Colon (tissue), 2 donors: Measurements from ENCODE around the gene DCTN2.
"Not testable (repeated sequence)": the region's sequence is repeated elsewhere in the genome, so short reads cannot be mapped to it uniquely, and the experiment has no call there.

ENCODE experiments used
- FAIRE-seq: peaks from 2 replicates; lab custom pipeline; 2012; peaks lifted over from hg19 to GRCh38; lab: Jason Lieb, UNC
- donor health status: control.
- donor health status: control.

DCTN2 gene

DNA sequence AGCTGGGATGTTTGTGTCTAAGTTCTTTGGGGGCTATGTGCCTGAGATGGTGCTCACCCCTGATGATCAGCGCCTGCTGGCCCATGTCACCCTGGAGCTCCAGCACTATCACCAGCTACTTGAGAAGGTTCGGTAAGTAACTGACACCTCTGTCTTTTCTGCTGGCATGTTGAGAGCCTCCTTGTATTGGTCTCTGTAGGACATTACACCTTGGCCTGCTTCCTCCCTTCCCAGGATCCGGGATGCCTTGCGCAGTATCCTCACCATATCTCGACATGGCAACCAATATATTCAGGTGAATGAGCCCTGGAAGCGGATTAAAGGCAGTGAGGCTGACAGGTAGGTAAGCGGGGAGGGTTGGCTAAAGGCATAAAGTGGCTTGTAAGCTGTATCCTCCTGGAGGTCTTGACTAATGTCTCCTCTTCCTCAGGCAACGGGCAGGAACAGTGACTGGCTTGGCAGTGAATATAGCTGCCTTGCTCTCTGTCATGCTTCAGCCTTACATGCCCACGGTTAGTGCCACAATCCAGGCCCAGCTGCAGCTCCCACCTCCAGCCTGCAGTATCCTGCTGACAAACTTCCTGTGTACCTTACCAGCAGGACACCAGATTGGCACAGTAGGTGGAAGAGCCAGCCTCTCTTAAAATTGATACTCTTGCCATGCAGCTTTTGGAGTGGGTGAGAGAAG is 32.1 kb downstream of the DCTN2 start:
- FAIRE-seq, result no peak

DNA sequence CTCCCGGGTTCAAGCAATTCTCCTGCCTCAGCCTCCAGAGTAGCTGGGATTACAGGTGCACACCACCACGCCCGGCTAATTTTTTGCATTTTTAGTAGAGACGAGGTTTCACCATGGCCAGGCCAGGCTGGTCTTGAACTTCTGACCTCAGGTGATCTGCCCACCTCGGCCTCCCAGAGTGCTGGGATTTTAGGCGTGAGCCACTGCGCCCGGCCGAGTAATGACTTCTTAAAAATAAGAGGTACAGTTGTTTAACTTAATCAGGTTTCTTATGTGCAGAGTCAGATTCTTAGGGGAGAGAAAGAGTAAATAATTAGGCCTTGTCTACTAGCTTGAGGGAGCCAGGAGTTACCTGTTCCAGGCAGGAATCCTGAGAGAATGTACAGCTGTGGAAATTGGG is 32.7 kb downstream of the DCTN2 start:
- FAIRE-seq, result not testable (repeated sequence)

DNA sequence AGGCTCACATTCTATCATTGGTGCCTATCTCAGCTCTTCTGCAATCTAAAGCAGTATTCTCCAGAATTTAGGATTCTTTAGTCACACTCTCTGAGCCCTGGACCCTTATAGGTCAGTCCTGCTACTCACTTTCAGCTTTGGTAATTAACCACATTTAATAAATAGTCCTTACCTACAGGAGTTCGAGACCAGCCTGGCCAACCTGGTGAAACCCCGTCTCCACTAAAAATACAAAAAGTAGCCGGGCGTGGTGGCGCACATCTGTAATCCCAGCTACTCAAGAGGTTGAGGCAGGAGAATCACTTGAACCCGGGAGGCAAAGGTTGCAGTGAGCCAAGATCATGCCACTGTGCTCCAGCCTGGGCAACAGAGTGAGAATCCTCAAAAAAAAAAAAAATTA is 33.3 kb downstream of the DCTN2 start:
- FAIRE-seq, result not testable (repeated sequence)

DNA sequence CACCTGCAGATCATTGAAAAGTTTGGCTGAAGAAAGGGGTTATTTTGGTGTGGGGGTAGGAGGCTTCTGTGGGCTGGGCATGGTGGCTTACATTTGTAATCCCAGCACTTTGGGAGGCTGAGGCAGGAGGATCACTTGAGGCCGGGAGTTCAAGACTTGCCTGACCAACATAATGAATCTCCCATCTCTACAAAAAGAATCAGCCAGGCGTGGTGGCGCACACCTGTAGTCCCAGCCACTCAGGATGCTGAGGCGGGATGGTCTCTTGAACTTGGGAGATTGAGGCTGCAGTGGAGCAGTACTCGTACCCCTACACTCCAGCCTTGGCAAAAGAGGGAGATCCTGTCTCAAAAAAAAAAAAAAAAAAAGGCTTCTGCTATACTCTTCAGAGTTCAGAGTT is 33.7 kb downstream of the DCTN2 start:
- no peak for FAIRE-seq

DNA sequence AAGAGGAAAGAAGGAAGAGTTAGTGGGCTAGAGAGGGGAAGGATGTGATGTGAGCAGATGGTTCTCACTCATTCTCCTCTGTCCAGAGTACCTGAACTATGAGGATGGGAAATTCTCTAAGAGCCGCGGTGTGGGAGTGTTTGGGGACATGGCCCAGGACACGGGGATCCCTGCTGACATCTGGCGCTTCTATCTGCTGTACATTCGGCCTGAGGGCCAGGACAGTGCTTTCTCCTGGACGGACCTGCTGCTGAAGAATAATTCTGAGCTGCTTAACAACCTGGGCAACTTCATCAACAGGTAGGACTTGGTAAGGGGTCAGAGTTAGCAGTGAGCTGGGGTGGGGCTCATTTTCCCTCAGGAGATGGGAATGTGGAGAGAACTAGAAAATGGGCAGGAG is 34.3 kb downstream of the DCTN2 start:
- FAIRE-seq, result no peak

DNA sequence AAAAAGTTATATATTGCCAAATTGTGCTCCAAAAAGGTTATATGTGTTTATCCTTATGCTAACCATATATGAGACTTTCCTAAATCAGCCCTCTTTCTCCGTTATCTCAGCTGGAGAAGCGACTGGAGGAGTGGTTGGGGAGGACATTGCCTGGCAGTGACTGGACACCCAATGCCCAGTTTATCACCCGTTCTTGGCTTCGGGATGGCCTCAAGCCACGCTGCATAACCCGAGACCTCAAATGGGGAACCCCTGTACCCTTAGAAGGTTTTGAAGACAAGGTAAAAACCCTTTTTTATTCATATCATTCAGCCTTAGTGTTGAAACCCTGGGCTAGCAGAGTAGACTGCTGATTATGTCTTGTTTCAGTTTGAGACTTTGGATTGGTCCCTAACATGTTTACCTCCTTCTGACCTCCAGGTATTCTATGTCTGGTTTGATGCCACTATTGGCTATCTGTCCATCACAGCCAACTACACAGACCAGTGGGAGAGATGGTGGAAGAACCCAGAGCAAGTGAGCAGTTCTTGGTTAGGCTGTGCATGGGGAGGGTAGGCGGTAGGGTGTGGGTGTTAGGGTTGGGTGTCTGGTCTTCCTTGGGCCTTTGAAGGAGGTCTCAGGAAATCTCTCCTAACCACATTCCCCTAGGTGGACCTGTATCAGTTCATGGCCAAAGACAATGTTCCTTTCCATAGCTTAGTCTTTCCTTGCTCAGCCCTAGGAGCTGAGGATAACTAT is 35.2 kb downstream of the DCTN2 start:
- no peak for FAIRE-seq

DNA sequence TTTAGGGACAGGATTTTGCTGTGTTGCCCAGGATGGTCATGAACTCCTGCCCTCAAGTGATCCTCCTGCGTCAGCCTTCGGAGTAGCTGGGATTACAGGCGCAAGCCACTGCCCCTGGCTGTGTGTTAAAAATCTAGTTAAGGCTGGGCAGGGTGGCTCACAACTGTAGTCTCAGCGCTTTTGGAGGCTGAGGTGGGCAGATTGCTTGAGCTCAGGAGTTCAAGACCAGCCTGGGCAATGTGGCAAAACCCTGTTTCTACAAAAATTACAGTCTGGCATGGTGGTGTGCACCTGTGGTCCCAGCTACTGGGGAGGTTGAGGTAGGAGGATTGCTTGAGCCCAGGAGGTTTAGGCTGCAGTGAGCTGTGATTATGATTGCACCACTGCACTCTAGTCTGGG is 35.8 kb downstream of the DCTN2 start:
- FAIRE-seq, result no peak

DNA sequence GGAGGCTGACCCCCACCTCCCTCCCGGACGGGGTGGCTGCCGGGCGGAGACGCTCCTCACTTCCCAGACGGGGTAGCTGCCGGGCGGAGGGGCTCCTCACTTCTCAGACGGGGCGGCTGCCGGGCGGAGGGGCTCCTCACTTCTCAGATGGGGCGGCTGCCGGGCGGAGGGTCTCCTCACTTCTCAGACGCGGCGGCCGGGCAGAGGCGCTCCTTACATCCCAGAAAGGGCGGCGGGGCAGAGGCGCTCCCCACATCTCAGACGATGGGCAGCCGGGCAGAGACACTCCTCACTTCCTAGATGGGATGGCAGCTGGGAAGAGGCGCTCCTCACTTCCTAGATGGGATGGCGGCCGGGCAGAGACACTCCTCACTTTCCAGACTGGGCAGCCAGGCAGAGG is 39.2 kb downstream of the DCTN2 start:
- not testable (repeated sequence) for FAIRE-seq

DNA sequence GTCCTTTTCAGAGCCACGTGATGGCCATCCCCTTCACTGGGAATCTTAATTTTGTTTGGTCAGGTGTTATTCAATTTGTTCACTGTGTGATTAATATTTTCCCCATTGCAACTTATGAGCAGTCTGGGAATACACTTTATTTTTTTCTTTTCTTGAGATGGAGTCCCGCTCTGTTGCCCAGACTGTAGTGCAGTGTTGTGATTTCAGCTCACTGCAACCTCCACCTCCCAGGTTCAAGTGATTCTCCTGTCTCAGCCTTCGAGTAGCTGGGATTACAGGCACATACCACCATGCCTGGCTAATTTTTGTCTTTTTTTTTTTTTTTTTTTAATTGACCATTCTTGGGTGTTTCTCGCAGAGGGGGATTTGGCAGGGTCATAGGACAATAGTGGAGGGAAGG is 40.5 kb downstream of the DCTN2 start:
- FAIRE-seq, result not testable (repeated sequence)

DNA sequence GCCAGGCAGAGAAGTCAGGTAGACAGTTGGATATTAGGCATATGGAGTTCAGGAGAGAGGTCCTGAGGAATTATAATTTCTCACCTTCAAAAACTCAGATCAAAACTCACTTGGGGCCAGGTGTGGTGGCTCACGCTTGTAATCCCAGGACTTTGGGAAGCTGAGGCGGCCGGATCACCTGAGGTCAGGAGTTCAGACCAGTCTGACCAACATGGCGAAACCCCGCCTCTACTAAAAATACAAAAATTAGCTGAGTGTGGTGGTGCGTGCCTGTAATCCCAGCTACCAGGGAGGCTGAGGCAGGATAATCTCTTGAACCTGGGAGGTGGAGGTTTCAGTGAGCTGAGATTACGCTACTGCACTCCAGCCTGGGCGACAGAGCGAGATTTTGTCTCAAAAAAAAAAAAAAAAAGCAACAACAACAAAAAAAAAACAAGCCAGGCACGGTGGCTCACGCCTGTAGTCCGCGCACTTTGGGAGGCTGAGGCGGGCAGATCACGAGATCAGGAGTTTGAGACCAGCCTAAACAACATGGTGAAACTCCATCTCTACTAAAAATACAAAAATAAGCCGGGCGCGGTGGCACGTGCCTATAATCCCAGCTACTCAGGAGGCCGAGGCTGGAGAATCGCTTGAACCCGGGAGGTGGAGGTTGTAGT is 44.6 kb downstream of the DCTN2 start:
- FAIRE-seq, result not testable (repeated sequence)

DNA sequence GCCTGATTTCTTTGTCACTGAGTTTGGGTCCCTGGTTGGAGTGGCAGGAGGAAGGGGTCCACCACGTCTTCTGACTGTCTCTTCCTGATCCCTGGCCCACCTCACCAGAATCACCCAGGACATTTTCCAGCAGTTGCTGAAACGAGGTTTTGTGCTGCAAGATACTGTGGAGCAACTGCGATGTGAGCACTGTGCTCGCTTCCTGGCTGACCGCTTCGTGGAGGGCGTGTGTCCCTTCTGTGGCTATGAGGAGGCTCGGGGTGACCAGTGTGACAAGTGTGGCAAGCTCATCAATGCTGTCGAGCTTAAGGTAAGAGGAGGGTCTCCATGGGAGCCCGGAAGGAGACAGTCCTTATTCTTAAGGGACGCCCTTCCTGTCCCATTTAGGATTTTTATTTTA is 46.8 kb downstream of the DCTN2 start:
- FAIRE-seq, result no peak

DNA sequence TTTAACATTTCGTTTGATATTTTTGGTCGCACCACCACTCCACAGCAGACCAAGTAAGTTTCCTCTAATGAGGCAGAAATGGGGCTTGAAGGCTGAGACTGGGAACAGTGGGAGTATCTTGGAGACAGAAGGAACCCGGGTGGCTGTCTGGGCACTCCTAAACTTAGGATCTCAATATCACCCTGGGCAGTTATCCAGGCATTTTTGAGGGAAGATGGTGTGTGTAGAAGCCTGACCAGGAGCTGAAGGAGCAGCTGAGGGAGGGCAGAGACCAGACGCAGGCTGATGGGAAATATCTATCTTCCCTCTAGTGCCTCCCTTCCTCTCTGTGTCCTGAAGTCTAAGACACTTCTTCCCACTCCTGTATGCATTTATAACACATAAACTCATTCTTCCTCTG is 48.4 kb downstream of the DCTN2 start:
- FAIRE-seq, result no peak

DNA sequence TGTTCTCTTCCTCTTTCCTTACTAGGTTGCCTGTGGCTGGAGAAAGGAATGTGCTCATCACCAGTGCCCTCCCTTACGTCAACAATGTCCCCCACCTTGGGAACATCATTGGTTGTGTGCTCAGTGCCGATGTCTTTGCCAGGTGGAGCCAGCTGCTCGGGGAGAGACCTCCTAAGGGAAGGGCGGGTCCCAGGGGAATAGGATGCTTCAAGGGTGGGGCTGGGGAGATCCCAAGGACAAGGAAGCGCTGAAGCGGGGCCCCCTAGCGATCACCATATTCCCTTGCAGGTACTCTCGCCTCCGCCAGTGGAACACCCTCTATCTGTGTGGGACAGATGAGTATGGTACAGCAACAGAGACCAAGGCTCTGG is 48.9 kb downstream of the DCTN2 start:
- FAIRE-seq, result no peak

DNA sequence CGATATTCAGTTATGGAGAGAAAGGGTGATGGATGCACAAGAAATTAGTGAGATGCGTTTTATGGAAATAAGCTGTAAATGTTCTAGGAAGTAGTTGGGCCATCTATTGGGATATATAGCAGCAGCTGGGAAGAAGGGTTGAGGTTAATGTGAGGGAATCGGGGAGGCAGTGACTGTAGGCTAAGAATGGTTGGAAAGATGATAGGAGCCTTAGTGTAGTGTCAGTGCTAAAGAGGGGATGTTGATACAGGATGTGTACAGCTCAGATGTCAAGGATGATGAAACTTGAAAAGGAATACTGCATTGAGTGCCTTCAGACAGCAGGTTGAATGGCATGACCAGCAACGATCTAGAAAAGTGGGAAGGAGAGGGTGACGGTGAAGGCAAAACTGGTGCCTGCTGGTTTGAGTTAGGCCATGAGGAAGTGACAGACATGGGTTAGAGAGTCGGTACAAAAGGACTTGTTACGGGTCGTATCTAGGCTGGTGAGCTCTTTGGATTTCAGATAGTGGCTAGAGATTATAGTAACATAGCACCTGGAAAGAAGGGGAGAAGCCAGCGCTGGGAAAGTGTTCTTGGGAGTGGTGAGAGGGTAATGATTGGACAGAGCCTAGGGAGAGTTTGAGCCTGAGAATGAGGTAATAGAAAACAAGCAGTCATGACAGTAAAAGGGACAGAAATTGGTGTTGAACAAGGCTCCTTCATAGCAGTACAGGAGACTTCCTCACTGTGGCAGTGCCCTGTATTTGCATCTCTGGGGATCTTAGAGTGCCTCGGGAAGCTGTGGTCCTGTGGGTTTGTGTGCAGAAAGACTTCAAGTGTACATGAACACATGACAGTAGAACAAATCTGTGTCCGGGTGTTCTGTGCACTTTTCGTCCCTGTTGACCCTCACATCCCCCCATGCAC is 49.5 kb downstream of the DCTN2 start:
- FAIRE-seq, result no peak

DNA sequence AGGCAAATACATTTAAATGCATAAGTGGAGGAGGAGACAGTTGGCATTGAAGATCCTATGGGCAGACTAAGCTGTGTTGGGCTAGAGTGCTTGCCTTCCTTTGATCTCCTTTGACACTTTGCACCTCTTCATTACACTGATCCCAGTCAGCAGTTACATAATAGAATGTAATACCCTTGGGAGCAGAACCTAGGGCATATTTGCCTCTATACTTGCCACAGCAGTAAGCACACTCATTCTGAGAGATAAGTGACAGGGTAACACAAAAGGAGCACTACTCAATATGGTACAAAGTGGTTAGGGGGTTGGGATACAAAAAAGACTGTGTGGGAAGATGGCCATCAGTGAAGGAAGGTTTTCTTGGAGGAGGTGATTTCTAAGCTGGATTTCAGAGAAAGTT is 50.2 kb downstream of the DCTN2 start:
- no peak for FAIRE-seq

DNA sequence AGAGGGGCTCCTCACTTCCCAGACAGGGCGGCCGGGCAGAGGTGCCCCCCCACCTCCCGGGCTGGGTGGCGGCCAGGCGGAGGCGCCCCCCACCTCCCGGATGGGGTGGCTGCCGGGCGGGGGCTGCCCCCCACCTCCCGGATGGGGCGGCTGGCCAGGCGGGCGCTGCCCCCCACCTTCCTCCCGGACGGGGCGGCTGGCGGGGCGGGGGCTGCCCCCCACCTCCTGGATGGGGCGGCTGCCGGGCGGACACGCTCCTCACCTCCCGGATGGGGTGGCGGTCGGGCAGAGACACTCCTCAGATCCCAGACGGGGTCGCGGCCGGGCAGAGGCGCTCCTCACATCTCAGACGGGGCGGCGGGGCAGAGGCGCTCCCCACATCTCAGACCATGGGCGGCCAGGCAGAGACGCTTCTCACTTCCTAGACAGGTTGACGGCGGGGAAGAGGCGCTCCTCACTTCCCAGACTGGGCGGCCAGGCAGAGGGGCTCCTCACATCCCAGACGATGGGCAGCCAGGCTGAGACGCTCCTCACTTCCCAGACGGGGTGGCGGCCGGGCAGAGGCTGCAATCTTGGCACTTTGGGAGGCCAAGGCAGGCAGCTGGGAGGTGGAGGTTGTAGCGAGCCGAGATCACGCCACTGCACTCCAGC is 51.8 kb downstream of the DCTN2 start:
- FAIRE-seq, result not testable (repeated sequence)

DNA sequence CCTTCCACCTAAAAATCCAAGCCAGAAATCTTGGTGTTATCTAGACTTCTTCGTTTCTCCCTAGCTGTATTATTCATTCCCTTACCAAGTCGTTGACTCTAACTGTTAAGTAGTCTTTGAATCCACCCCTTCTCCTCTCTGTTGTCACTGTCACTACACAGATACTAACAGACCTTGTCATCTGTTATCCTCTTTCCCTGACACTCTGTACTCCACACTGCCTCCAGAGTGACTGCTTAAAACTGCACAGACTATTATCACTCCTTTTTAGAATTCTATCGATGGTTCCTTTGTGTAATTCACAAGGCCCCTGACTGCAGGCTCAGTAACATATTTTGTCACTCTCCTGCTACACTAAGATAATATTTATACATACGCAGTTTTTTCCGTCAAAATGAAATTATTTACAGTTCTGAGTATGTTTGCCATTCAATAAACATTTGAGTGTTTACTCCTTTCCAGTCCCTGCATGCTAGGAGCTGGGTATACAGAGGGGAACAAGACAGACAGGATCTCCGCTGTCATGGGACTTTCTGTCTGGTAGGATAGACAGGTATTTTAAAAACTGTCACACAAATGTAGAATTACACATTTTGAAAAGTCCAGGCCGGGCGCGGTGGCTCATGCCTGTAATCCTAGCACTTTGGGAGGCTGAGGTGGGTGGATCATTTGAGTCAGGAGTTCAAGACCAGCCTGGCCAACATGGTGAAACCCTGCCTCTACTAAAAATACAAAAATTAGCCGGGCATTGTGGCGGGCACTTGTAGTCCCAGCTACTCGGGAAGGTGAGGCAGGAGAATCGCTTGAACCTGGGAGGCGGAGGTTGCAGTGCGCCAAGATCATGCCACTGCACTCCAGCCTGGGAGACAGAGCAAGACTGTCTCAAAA is 55.4 kb downstream of the DCTN2 start:
- FAIRE-seq, result no peak

DNA sequence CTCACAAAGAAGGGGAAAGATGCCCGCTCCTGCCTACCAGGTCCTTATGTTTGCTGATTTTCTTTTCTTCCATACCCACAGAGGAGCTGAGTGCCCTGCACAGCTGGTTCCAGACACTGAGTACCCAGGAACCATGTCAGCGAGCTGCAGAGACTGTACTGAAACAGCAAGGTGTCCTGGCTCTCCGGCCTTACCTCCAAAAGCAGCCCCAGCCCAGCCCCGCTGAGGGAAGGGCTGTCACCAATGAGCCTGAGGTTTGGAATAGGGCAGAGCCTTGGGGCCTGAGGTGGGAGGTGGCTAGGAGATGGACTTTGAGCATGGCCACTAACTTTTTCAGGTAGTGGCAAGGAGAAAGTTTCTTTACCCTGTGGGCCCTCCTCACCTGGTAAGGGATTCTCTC is 56.9 kb downstream of the DCTN2 start:
- no peak for FAIRE-seq

DNA sequence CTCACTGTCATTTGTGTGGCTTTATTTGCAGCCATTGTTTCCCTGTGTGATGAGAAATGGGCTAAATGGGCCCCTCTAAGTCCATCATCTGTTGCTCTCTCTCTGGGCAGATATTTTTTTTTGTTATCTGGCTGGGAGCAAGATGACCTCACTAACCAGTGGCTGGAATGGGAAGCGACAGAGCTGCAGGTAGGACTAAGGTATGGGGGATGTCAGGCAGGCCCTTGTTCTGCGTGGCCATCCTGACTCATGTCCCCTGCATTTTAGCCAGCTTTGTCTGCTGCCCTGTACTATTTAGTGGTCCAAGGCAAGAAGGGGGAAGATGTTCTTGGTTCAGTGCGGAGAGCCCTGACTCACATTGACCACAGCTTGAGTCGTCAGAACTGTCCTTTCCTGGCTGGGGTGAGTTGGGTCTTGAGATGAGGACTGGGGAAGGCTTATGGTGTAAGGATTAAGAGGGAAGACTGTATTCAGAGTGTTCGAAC is 57.8 kb downstream of the DCTN2 start:
- no peak for FAIRE-seq

DNA sequence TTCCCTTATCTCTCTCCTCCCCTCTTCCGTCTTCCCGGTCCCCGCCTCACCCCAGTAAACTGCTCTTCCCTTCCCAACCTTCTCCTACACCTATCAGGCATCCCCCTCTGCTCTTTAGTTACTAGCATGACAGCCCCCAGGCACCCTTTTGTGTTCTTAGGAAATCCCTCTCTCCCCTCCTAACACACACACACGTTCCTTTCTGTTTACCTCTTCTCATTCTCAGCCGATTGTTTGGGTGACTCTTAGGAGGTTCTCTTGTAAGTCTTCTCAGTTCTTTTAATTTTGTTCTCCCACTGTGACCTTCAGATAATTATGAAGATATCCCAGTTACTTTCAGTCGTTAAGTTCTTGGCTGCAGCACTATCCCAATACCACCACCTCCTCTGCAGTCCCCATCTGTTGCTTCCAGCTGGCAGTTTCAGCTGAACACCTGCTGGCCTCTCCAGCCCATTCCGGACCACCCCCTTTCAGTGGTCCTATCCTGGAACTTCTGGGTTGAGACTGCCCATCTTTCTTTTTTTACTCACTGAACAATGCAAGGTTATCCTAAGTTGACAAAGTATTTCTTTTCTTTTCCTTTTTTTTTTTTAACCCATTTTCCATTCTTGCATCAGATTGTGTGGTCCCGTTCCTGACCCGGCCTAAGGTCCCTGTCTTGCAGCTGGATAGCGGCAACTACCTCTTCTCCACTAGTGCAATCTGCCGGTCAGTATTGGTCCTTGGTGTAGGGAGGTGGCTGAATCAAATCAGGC is 58.4 kb downstream of the DCTN2 start:
- no peak for FAIRE-seq
